Stimulated activated CD4-positive, alpha-beta T cell treated with anti-CD3 and anti-CD28 coated beads, Interleukin-1b, Interleukin-23, amount 100 ng/mL, for 48 hours (primary cell): ENCODE data around the gene ABCA2.
"Not testable (repeated sequence)": the region's sequence is repeated elsewhere in the genome, so short reads cannot be mapped to it uniquely, and the experiment has no call there.

Experiments
- DNase-seq: peaks from one replicate; pipeline ENCODE4 v3.0.0-alpha.2; 2020

Gene ABCA2

GRCh38 chr9:137012694-137013570 lies 15.1 kb downstream of the ABCA2 start:
- no peak for DNase-seq

DNA sequence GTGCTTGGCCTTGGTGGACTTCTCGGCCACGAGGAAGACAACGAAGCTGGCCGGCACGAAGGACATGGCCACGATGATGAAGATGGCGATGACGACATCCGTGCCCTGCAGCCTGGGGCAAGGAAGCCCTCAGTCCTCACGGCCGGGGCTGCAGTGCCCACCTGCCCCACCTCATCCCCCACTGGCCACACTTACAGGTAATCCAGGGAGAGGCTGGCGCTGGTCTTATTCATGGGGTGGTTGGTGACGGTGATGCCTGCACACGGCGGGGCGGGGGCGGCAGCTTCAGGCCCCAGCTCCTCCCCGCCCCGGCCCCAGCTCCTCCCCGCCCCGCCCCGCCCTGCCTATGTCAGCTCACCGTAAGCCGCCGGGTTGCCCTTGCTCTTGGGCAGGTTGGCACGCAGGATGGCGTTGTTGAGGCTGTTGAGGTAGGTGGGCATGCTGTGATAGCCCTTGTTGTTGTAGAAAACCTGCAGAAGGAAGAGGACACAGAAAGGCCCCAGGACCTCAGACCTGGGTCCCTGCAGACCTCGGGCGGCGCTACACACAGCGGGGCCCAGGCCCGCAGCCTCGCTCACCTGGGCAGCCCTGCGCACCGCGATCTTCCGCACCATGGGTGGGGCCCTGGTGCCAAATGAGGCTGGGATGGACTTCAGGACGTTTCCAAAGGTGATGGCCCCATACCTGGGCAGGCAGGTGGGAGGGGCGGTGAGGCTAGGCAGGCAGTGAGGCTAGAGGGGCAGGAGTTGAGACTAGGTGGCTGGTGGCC lies 15.9 kb downstream of the ABCA2 start:
- no peak for DNase-seq

DNA sequence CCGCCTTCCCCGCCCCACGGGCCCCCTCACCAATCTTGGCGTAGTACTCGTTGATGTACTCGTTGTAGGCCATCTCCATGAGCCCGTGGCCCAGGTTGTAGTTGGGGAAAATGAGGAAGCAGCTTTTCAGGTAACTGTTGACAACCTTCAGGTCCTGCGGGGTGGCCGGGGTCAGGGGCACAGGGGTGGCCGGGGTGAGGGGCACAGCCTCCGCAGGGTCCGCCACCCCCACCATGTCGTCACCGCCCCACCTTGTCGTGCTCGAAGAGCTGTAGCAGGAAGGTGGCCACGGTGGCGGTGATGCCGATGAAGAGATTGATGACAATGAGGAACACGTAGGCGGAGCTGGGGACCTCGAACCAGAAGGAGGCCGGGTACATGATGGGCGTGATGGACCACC lies 16.9 kb downstream of the ABCA2 start:
- no peak for DNase-seq

DNA sequence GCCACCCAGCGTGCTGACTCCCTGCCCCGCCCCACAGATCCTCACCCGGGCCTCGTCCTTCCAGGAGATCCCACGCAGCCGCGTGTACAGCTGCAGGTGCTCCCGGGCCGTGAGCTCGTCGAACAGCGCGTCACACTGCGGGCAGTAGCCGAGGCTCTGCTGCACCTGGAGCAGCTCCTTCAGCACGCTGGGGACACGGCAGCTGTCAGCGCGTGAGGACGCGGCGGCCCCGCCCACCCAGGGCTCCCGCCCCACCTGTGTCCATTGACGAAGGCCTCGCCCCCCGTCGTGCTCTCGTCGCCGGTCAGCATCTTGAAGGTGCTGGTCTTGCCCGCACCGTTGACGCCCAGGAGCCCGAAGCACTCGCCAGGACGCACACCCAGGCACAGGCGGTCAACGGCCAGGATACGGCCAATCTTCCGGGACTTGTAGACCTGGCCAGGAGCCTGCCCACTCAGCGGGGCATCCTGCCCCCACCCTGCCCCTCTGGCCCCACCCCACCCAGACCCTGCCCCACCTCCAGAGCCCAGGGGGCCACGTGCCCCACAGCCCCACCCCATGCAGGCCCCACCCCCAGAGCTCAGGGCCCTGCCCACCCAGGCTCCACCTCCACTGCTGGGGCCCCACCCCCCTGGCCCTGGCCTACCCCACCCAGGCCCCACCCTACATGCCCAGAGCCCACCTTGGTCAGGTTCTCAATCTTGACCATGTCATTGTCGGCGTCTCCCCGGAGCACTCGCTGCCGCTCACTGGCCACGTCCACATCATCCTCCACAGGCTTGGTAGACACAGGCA lies 17.9 kb downstream of the ABCA2 start:
- no peak for DNase-seq

GRCh38 chr9:137009217-137009616 lies 18.8 kb downstream of the ABCA2 start:
- DNase-seq: no peak

DNA sequence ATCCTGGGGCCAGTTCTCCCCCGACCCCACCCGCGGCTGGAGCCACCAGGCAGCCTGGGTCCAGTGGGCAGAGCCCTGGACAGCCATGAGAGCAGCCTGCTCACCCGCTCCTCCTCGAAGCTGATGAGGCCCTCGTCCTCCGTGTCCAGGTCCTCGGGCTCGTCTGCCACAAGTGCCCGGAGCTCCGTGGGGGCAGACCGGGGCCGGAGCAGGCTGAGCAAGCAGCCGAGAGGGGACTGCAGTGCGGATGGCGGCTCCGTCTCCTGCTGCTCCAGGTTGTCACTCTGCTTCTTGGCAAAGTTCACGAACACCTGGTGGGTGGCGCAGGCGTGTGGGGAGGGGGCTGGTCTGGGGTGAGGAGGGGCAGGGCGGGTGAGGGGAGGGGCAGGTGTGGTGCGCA lies 19.7 kb downstream of the ABCA2 start:
- DNase-seq: no peak

DNA sequence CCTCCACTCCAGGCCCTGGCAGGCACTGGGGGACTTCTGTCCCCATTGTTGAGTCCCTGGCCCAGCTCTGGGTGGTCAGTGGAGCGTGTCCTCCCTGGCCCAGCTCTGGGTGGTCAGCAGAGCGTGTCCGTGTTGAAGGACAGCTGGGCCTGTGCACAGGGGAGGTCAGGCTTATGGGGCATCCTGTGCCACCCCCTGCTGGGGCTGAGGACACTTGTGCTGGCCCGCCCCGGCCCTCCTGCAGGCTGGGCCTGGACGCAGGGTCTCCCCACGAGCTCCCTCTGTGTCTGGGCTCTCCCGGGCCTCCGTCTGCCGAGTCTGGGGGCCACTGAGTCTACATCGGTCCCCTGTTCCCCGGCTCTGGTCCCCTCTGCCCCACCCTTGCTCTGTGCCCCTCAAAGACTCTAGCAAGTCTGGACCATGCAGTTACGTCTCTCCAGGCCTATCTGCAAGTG lies 20.2 kb downstream of the ABCA2 start:
- DNase-seq: no peak

- DNase-seq: no peak
Observed at GRCh38 chr9:137007108-137007815, 20.8 kb downstream of the ABCA2 start.

DNA sequence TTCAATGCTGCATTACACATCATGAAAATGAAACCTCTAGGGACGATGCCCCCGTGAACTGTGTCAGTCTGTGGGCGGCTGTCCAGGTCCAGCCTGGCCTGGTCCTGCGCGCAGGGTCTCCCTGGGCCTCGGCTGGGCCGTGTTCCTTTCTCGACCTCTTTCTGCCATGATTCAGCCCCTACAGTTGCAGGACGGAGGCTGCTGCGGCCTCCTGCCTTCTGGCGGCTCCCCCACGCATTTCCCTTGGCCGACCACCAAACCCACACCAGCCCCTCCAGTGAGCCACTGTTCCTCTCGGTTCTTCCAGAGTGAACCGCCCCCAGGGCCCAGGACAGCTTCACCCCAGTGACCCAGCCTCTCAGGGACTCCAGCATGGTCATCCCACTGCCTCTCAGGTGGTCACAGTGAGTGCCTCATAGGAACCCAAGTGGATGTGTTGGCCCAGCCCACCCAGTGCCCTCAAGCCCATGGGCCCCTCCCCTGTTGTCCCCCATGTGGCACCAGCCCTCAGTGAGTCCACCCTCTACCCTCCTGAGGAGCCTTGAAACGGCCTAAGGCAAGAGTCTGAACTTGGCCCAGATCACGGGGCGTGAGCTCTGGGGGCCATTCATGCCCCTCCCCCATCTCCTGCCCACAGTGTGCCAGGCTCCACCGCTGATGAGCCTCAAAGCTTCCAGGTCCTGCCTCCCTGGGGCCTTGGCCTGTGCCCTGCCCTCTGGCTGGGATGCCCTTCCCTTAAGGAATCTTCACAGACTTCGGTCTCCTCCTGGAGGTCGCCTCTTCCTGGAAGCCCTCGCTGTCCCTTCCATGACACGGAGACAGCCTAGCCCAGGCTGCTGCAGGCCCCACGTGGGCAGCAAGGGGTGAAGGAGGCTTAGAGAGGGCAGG lies 21.7 kb downstream of the ABCA2 start:
- DNase-seq: no peak

GRCh38 chr9:137004285-137004684 lies 23.8 kb downstream of the ABCA2 start:
- not testable (repeated sequence) for DNase-seq

GRCh38 chr9:137002646-137003041 lies 25.4 kb downstream of the ABCA2 start:
- no peak for DNase-seq

- DNase-seq: no peak
Observed at GRCh38 chr9:137001857-137002645, 26.0 kb downstream of the ABCA2 start.

DNA sequence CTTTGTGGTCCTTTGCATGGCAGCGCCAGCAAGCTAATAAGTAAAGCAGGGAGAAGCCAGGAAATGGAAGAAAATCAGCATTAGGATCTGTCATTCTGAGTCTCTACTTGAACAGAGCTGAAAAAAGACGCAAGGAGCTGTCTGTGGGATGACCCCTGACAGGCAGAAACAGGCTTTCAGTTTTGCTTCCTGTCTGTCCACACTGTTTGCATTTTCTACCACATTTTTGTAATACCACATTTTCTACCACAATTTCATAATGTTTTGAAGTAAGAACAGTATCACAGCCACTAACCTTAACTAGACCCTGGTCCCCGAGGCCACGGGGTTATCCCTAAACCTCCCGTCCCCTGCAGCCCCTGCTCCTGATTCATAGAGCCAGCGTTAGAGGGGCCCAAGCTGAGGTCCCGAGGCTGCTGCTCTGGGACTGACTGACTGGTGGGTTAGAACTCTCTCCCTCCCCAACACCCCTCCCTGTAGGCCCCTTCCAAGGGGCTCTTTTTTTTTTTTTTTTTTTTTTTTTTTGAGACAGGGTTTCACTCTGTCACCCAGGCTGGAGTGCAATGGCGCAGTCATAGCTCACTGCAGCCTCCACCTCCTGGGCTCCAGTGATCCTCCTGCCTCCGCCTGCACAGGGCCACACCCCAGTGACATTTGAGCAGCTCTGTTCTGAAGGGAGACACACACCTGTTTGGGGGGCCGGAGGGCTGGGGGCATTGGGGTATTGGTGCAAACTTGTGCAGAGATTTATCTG lies 27.7 kb downstream of the ABCA2 start:
- no peak for DNase-seq

DNA sequence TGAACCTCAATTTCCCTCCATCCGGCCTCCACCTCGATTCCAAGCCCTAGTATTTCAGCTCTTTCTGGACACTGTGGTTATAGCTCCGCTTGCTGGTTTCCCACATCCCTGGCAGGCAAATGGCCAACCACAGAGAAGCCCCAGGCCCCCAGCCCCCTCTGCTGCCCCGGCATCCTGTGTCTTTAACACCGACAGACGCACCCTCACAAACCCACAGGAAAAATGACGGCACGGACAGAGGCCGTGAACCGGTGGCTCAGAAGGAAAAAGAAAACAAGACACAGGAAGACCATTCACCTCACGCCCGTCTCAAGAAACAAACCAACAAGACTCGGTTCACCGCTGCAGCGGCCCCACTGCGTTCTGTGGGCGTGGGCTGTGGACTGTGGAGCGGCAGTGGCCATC lies 30.2 kb downstream of the ABCA2 start:
- DNase-seq: no peak

GRCh38 chr9:136997371-136997770 lies 30.7 kb downstream of the ABCA2 start:
- no peak for DNase-seq

GRCh38 chr9:136996361-136997292 lies 31.4 kb downstream of the ABCA2 start, which contains the start of gene CLIC3:
Gene CLIC3 (minus strand): TSS chr9:136996568. CDS start chr9:136996543, 25 bp downstream.
- DNase-seq: no peak

DNA sequence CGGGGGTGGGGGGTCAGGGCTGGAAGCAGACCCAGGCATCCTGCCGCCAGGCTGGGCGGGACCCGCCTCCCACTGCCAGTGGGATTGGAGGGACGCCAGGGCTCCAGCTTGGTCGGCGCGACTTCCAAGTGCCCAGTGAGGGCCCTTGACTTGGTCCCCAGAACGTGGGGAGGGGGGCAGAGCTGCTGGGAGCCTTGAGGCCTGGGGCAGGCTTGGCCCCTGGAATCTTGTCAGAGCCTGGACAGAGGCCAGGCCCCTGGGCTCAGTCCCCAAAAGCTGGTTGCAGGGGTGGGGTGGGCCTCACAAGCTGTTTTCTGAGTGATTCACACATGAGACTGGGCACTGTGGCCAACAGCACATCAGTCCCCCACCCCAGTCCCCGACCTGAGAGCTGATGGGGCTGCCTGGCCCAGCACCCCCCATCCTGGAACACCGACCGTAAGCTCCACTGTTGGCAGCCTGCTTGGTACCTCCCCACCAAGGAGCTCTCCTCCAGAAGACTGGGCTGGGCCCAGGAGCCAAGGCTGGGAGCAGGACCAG lies 32.2 kb downstream of the ABCA2 start:
- DNase-seq: no peak

DNA sequence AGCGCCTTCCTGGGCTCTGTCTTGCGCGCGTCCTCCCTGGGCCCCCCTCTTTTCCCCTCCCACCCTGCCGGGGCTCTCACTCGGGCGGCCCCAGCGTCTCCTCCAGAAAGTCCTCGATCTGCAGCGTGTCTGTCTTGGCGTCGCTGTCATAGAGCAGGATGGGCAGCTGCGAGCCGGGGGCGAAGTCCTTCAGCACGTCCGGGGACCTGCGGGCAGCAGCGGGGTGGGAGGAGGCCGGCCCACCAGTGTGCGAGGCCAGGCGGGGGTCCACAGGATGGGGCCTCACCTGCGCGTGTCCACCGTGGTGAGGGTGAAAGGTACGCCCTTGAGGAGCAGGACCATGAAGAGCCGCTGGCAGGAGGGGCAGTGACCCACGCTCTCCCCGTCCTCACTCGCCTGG lies 32.7 kb downstream of the ABCA2 start:
- DNase-seq: no peak
